CD14-positive monocyte (primary cell): ENCODE data around the gene LRP1. TPM values are rescaled to one million over a fixed set of nuclear protein-coding genes. Genes with fewer than 3 reads are reported as not detected.

ENCODE experiments used
- DNase-seq, 3 donors: peaks; one replicate each; pipeline ENCODE4 v3.0.0-alpha.2; 2011 to 2022
- H2AFZ ChIP-seq: 2 replicates; pipeline ENCODE4 v1.6.0; 2012; ENCODE audit warnings: mild to moderate bottlenecking, low read depth, low read length, inconsistent platforms; ENCODE audit not compliant: insufficient read depth, poor library complexity, severe bottlenecking
- H3K27ac ChIP-seq, 2 donors: 1 replicate in 1 of 2; 2 replicates in 1 of 2; pipeline ENCODE4 v1.5.1; 2012 to 2013; ENCODE audit warnings: low read length in 2 of 2, control low read depth in 1 of 2, inconsistent platforms in 1 of 2, low read depth in 1 of 2, mild to moderate bottlenecking in 1 of 2
- H3K27me3 ChIP-seq, 2 donors: one replicate each; pipeline versions ENCODE4 v1.6.0 to v1.6.1; 2011 to 2013; ENCODE audit warnings: low read length in 2 of 2; ENCODE audit not compliant: control insufficient read depth in 2 of 2, insufficient read depth in 2 of 2
- H3K36me3 ChIP-seq, 2 donors: replicated peaks in 1 of 2; 1 replicate in 1 of 2; 2 replicates in 1 of 2; pipeline versions ENCODE4 v1.5.1 to v1.6.1; 2012 to 2013; ENCODE audit warnings: low read length in 2 of 2, control low read depth in 1 of 2, inconsistent platforms in 1 of 2, mild to moderate bottlenecking in 1 of 2; ENCODE audit not compliant: insufficient read depth in 2 of 2, control insufficient read depth in 1 of 2
- H3K4me1 ChIP-seq, 2 donors: 1 replicate in 1 of 2; 2 replicates in 1 of 2; pipeline versions ENCODE4 v1.5.1 to v1.6.1; 2012 to 2013; ENCODE audit warnings: low read length in 2 of 2, control low read depth in 1 of 2, inconsistent platforms in 1 of 2, mild to moderate bottlenecking in 1 of 2, moderate library complexity in 1 of 2; ENCODE audit not compliant: insufficient read depth in 2 of 2, control insufficient read depth in 1 of 2
- H3K4me2 ChIP-seq: replicated peaks from 2 replicates; pipeline ENCODE3; 2012; ENCODE audit warnings: low read length, moderate library complexity, mild to moderate bottlenecking; ENCODE audit not compliant: poor library complexity, severe bottlenecking; ENCODE audit errors: extremely low read depth
- H3K4me3 ChIP-seq, 3 experiments: fragments of 200-600 bp in 1 of 3; sonication (generic) in 1 of 3; replicated peaks in 1 of 3; 1 replicate in 2 of 3; 2 replicates in 1 of 3; pipeline ENCODE4 v1.5.1; 2011 to 2013; ENCODE audit warnings: low read length in 3 of 3, mild to moderate bottlenecking in 3 of 3, control low read depth in 2 of 3, low read depth in 2 of 3, inconsistent platforms in 1 of 3, moderate library complexity in 1 of 3
- H3K79me2 ChIP-seq: 2 replicates; pipeline ENCODE4 v1.6.0; 2012; ENCODE audit warnings: mild to moderate bottlenecking, control low read depth, inconsistent platforms, low read length, moderate library complexity; ENCODE audit not compliant: insufficient read depth
- H3K9ac ChIP-seq: 2 replicates; pipeline ENCODE4 v1.6.0; 2017; ENCODE audit warnings: low read length, mild to moderate bottlenecking; ENCODE audit not compliant: insufficient read depth, poor library complexity, severe bottlenecking
- H3K9me3 ChIP-seq, 2 donors: replicated peaks in 1 of 2; 1 replicate in 1 of 2; 2 replicates in 1 of 2; pipeline versions ENCODE4 v1.5.1 to v1.6.1; 2012 to 2013; ENCODE audit warnings: low read length in 2 of 2, control low read depth in 1 of 2; ENCODE audit not compliant: control insufficient read depth in 1 of 2, insufficient read depth in 1 of 2
- H4K20me1 ChIP-seq: 2 replicates; pipeline ENCODE4 v1.6.0; 2012; ENCODE audit warnings: mild to moderate bottlenecking, low read length, control low read depth, moderate library complexity; ENCODE audit not compliant: insufficient read depth
- H3K27ac Mint-ChIP-seq, 7 donors: one replicate each; pipeline ENCODE4 v1.8.0; 2020; ENCODE audit warnings: mild to moderate bottlenecking in 7 of 7, mixed read lengths in 7 of 7, moderate library complexity in 6 of 7, inconsistent platforms in 2 of 7
- H3K27me3 Mint-ChIP-seq, 3 donors: one replicate each; pipeline ENCODE4 v1.8.0; 2021 to 2022; ENCODE audit warnings: low read depth in 3 of 3, mild to moderate bottlenecking in 3 of 3, mixed read lengths in 3 of 3, moderate library complexity in 3 of 3, inconsistent platforms in 1 of 3
- H3K36me3 Mint-ChIP-seq, 2 donors: one replicate each; pipeline ENCODE4 v1.8.0; 2020; ENCODE audit warnings: mixed read lengths in 2 of 2, inconsistent platforms in 1 of 2, mild to moderate bottlenecking in 1 of 2
- H3K4me1 Mint-ChIP-seq: one replicate; pipeline ENCODE4 v1.8.0; 2020; ENCODE audit warnings: mild to moderate bottlenecking, mixed read lengths
- H3K4me3 Mint-ChIP-seq, 2 donors: one replicate each; pipeline ENCODE4 v1.8.0; 2020; ENCODE audit warnings: mild to moderate bottlenecking in 2 of 2, mixed read lengths in 2 of 2, moderate library complexity in 1 of 2
- H3K9me3 Mint-ChIP-seq, 7 donors: one replicate each; pipeline ENCODE4 v1.8.0; 2020 to 2022; ENCODE audit warnings: mixed read lengths in 7 of 7, mild to moderate bottlenecking in 6 of 7, moderate library complexity in 6 of 7, inconsistent platforms in 2 of 7
- WGBS: methylation state at CpG from one replicate; pipeline ENCODE4 v1.1.5; 2013; ENCODE audit warnings: missing lambda C conversion rate; ENCODE audit not compliant: insufficient coverage; 5-methylcytosine and 5-hydroxymethylcytosine counted together
- intact Hi-C, 2 donors: fragments of 100-400 bp; cut with micrococcal nuclease; formaldehyde crosslinking; loops; one replicate each; pipeline versions ENCODE4 v1.15.0 to v1.15.1; 2023
- polyA plus RNA-seq, 3 donors: library from polyadenylated mRNA; depleted of rRNA in 1 of 3; unstranded in 2 of 3; stranded (reverse) in 1 of 3; fragments of 300-500 nt in 2 of 3; fragments of >200 nt in 1 of 3; fragmentation: Illumina TruSeq in 2 of 3; gene quantifications; 1 replicate in 2 of 3; 2 replicates in 1 of 3; pipeline ENCODE4 v1.2.3, GENCODE V29; 2012 to 2021
- TF ChIP-seq, protein P1 (sequence below): fragments of 200-600 bp; IDR thresholded peaks from one replicate; pipeline ENCODE4 v1.8.0; 2022; ENCODE audit warnings: antibody characterized with exemption, mild to moderate bottlenecking

LRP1 gene
- polyA plus RNA-seq, 3 donors = 5.5 to 246 (median 10.5) TPM

DNA sequence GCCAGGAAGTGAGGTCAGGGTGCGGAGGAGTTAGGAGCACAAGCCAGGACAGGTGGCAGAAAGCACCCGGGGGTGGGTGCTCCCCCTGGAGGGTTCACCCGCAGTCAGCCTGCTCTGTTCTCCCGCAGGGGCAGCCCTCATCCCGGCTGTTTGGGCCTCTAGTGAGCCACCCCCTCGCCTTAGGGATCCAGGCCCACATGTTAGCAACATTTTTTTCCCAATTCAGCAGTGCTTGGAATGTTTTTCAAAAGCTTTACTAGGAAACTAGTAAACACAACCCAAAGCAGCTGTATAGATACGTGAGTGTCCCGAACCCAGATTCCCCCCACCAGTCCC lies 59.8 kb downstream of the LRP1 start:
- no peak overlapping the region for H3K9ac ChIP-seq
- WGBS = 95% methylated on average over 8 of the region's 8 CpGs
- H3K9me3 ChIP-seq = no peaks in the 10 kb centered on the region

DNA sequence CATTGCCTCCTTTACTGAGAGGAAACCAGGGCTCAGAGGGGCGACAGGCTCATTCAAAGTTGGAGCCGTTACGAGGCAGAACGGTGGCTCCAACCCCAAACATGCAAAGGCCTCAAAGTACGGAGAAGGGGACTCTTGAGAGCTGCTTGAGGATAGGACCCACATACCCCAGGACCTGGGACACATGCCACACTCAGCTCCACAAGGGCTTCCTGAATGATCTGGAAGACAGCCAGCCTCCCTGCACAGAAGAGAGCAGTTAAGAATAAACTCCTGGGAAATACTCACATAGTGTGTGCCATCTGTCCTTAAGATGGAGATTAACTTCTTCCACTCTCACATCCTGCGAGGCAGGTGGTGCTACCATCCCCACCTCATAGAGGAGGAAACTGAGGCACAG lies 61.8 kb downstream of the LRP1 start:
- H3K4me3 Mint-ChIP-seq = no peak overlapping the region
- Histone ChIP-seq H4K20me1 (peaks cover 100% of the 10 kb centered on the region), H3K27ac (no peak overlapping the region), H3K9ac (no peak overlapping the region), H3K9me3 (no peaks in the 10 kb centered on the region), H3K36me3 (peaks cover 98 to 100% of the 10 kb centered on the region in 2 donors), H3K27me3 (no peaks in the 10 kb centered on the region), H3K4me2 (no peak overlapping the region), H3K4me1 (no peaks in the 10 kb centered on the region), H3K4me3 (no peak overlapping the region), H3K79me2 (no peaks in the 10 kb centered on the region), H2AFZ (no peak overlapping the region)
- H3K9me3 Mint-ChIP-seq = peaks cover 0 to 4% (median 2%) of the 10 kb centered on the region in 7 donors
- DNase-seq = no peak
- H3K4me1 Mint-ChIP-seq = no peaks in the 10 kb centered on the region
- intact Hi-C loops = no loop called here
- H3K36me3 Mint-ChIP-seq = peaks cover 97 to 100% of the 10 kb centered on the region in 2 donors
- H3K27ac Mint-ChIP-seq = peak overlapping the region in 2 of 7 donors; percentile 15 to 57
- peaks cover 3 to 7% (median 5%) of the 10 kb centered on the region in 3 donors for H3K27me3 Mint-ChIP-seq
- TF ChIP-seq, protein P1, sequence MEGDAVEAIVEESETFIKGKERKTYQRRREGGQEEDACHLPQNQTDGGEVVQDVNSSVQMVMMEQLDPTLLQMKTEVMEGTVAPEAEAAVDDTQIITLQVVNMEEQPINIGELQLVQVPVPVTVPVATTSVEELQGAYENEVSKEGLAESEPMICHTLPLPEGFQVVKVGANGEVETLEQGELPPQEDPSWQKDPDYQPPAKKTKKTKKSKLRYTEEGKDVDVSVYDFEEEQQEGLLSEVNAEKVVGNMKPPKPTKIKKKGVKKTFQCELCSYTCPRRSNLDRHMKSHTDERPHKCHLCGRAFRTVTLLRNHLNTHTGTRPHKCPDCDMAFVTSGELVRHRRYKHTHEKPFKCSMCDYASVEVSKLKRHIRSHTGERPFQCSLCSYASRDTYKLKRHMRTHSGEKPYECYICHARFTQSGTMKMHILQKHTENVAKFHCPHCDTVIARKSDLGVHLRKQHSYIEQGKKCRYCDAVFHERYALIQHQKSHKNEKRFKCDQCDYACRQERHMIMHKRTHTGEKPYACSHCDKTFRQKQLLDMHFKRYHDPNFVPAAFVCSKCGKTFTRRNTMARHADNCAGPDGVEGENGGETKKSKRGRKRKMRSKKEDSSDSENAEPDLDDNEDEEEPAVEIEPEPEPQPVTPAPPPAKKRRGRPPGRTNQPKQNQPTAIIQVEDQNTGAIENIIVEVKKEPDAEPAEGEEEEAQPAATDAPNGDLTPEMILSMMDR = no peak
- 33% methylated on average over 5 of the region's 6 CpGs for WGBS

More for the DNA sequence above, 59.8 kb downstream of the LRP1 start:
- H3K27ac ChIP-seq = no peak overlapping the region
- H3K27me3 ChIP-seq = no peaks in the 10 kb centered on the region
- no peak overlapping the region for H2AFZ ChIP-seq
- intact Hi-C loops = no loop called here
- Mint-ChIP-seq H3K9me3 (peaks cover 0 to 4% (median 2%) of the 10 kb centered on the region in 7 donors), H3K4me1 (no peaks in the 10 kb centered on the region), H3K27ac (no peak overlapping the region), H3K4me3 (no peak overlapping the region), H3K36me3 (peaks cover 99 to 100% of the 10 kb centered on the region in 2 donors), H3K27me3 (peaks cover 2 to 7% (median 6%) of the 10 kb centered on the region in 3 donors)
- TF ChIP-seq, protein P1 = no peak
- H3K4me2 ChIP-seq = no peak overlapping the region
- no peaks in the 10 kb centered on the region for H3K4me1 ChIP-seq
- peaks cover 98 to 100% of the 10 kb centered on the region in 2 donors for H3K36me3 ChIP-seq
- H3K4me3 ChIP-seq = no peak overlapping the region
- no peaks in the 10 kb centered on the region for H3K79me2 ChIP-seq
- no peak for DNase-seq
- peaks cover 100% of the 10 kb centered on the region for H4K20me1 ChIP-seq
